Omental fat pad (tissue), 4 donors: ENCODE measurements around the gene EXOC1L. TPM values are rescaled to one million over a fixed set of nuclear protein-coding genes. Genes with fewer than 3 reads are reported as not detected.

Experiments used
- ATAC-seq: fragments of 150-250 bp; one replicate; pipeline ENCODE4 v1.9.1; 2016; ENCODE audit warnings: mild to moderate bottlenecking, moderate library complexity; ENCODE audit not compliant: low FRiP score
- DNase-seq: peaks from one replicate; pipeline ENCODE4 v3.0.0-alpha.2; 2019; ENCODE audit warnings: low spot score
- total RNA-seq, 4 donors: library from RNA; depleted of rRNA; stranded (reverse); fragments of >200 nt; gene quantifications; one replicate each; pipeline ENCODE4 v1.1.0, GENCODE V29; 2016
- TF ChIP-seq, protein P1 (sequence below), 3 donors: fragments of 450-650 bp; IDR thresholded peaks; one replicate each; pipeline ENCODE4 v1.5.1; 2016 to 2017; ENCODE audit warnings: antibody characterized with exemption in 3 of 3, mild to moderate bottlenecking in 3 of 3, moderate library complexity in 2 of 3

Gene EXOC1L
- total RNA-seq, 4 donors from 2014 or later = not detected

DNA sequence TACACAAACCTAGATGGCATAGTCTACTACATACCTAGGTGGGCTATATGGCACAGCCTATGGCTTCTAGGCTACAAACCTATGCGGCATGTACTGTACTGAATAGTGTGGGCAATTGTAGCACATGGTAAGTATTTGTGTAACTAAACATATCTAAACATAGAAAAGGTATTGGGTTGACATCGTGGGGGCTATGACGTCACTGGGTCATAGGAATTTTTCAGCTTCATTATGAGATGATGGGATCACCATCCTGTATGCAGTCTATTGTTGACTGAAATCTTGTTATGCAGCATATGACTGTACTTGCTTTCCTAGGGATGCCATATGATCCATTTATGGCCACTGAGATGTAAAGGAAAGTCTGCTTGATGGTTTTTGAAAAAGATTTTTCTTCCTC lies 1.9 kb upstream of the EXOC1L start:
- no peak for DNase-seq
- no peak for ATAC-seq

DNA sequence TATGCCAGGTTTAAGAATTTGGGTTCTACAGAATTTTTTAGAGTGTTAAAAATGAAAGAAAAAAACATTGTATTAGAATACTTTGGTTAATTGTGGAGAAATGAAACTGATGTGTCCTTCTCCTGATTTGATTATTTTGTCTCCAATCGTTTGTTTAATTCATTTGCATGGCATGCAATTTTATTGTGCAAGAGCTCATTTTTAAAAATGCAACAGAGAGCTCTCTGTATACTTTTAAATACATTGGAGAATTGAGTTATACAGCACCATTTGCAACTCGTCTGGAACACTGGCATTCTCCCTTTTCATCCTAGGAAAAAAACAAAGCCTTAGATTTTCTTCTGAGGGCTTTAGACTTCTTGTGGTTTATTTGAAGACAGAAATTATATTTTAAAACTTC lies 689 bp downstream of the EXOC1L start:
- ATAC-seq = no peak
- TF ChIP-seq, protein P1, sequence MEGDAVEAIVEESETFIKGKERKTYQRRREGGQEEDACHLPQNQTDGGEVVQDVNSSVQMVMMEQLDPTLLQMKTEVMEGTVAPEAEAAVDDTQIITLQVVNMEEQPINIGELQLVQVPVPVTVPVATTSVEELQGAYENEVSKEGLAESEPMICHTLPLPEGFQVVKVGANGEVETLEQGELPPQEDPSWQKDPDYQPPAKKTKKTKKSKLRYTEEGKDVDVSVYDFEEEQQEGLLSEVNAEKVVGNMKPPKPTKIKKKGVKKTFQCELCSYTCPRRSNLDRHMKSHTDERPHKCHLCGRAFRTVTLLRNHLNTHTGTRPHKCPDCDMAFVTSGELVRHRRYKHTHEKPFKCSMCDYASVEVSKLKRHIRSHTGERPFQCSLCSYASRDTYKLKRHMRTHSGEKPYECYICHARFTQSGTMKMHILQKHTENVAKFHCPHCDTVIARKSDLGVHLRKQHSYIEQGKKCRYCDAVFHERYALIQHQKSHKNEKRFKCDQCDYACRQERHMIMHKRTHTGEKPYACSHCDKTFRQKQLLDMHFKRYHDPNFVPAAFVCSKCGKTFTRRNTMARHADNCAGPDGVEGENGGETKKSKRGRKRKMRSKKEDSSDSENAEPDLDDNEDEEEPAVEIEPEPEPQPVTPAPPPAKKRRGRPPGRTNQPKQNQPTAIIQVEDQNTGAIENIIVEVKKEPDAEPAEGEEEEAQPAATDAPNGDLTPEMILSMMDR (IDR thresholded peaks at IDR 0.05) = no peak
- no peak for DNase-seq

More for the DNA sequence above, 1.9 kb upstream of the EXOC1L start:
- TF ChIP-seq, protein P1 (IDR thresholded peaks at IDR 0.05) = no peak

DNA sequence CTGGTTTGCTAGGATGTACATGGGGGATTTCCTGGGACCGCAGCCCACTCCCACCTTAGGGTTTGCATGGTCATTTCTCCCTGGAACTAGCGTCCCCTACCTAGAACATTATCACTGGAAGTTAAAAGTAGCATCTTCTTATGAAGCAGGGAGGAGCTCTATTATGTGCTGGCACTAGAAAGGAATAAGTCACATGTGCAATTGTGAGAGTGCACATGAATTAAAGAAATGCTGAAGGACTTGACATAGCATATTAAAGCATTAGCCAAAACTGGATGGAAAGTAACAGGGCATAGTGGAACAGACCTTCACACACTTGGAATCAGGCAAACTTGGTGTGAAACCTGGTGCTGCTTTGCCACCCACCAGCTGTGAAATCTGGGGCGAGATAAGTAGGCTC lies 2.7 kb downstream of the EXOC1L start:
- ATAC-seq (no peak), DNase-seq (no peak)
- TF ChIP-seq, protein P1 (IDR thresholded peaks at IDR 0.05) = no peak

DNA sequence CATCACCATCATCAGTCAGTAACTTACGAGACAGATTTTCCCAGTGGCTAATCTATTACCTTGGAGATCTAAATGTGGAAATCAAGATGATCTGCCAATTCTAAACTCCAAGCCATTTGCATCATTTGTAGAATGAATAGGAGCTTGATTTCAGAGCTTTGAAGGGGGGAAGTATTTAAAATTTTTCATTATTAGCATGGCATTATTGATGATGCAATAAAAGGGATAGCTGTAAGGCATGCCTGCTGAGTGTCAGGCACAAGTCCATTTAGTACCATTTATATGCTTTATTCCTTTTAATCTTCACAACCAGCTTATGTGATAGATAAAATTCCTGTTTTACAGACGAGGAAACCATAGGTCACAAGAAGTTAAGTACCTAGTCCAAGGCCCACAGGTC lies 5.3 kb downstream of the EXOC1L start:
- TF ChIP-seq, protein P1 (IDR thresholded peaks at IDR 0.05) = no peak
- ATAC-seq (no peak), DNase-seq (no peak)

DNA sequence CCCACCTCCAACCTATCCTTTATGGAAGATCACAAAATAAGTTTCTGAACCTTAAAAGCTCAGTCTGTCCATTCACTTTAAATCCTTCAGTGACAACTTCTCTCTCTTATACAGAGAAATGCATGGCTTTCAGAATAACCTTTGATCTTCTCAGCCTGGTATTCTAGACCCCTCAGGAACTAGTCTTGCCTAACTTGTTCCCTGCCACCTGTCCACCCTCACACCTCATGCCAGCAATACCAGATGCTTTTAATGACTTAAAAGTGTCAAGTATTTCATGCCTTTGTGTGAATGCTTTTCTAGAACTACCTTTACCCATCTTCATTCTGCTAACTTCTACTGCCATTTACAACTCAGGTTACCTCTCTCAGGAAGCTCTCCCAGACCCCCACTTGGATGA lies 7.4 kb downstream of the EXOC1L start:
- TF ChIP-seq, protein P1 (IDR thresholded peaks at IDR 0.05) = no peak
- ATAC-seq (no peak), DNase-seq (no peak)

GRCh38 chr4:55827582-55827981 lies 8.0 kb downstream of the EXOC1L start:
- DNase-seq = no peak
- no peak for ATAC-seq
- TF ChIP-seq, protein P1 (IDR thresholded peaks at IDR 0.05) = no peak

DNA sequence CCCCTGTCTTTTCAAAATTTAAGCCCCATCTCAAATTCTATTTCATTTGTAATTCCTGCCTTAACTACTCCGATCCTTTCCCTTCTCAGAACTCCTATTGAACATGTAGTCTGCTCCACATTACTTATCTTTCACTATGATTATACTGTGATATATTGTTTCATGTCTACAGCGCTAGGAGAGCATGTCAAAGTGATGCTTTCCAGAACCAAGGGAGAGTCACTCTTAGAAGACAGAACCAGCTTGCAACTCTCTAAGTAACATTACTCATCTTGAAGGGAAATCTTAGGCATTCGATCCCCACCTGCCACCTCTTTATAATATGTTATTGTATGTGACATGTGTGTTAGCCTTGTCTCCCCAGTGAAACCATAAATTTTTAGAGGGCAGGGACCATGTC lies 10.5 kb downstream of the EXOC1L start:
- ATAC-seq (no peak), DNase-seq (no peak)
- TF ChIP-seq, protein P1 (IDR thresholded peaks at IDR 0.05) = no peak
